ENCODE results near the gene TYW3.

Gene TYW3, protein sequence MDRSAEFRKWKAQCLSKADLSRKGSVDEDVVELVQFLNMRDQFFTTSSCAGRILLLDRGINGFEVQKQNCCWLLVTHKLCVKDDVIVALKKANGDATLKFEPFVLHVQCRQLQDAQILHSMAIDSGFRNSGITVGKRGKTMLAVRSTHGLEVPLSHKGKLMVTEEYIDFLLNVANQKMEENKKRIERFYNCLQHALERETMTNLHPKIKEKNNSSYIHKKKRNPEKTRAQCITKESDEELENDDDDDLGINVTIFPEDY

GRCh38 chr1:74732960-74733603 is at the start of gene TYW3, which contains the start of gene CRYZ:
TYW3 (plus strand) TSS chr1:74733152; CDS start chr1:74733245, 93 bp downstream.
CRYZ (minus strand) TSS chr1:74733050; CDS start chr1:74724821, 8,229 bp downstream.
- Histone ChIP-seq H3K27me3 (ENCODE audit: insufficient read depth, low read length) (no peaks in the 10 kb centered on the region), H3K4me3 (ENCODE audit: low read depth, low read length, poor library complexity, severe bottlenecking) (peak within 1 kb of the TSS; percentile 77), H4K20me1 (ENCODE audit: insufficient read depth, low read length) (no peaks in the 10 kb centered on the region), H3K4me2 (ENCODE audit: low read length) (peak within 1 kb of the TSS; percentile 79), H3K9me2 (ENCODE audit: low read depth, low read length) (no peaks in the 10 kb centered on the region), H3K9me3 (ENCODE audit: low read length) (no peaks in the 10 kb centered on the region), H3K27ac (ENCODE audit: low read depth, low read length, poor library complexity, severe bottlenecking) (peak within 1 kb of the TSS; percentile 80), H3K9ac (ENCODE audit: low read length) (peak within 1 kb of the TSS; percentile 86), H3K4me1 (ENCODE audit: insufficient read depth, low read length, severe bottlenecking) (peaks cover 22% of the 10 kb centered on the region), H2AFZ (ENCODE audit: low read length) (peak within 1 kb of the TSS; percentile 92), H3K79me2 (ENCODE audit: insufficient read depth, low read length) (no peaks in the 10 kb centered on the region), H3F3A (ENCODE audit: insufficient read depth, low read length) (peaks cover 4% of the 10 kb centered on the region; the same call in 1 of the 2 replicates), H3K36me3 (ENCODE audit: insufficient read depth, low read length) (peaks cover 24% of the 10 kb centered on the region)
- no peak for TF ChIP-seq EZH2 (IDR thresholded peaks at IDR 0.05; ENCODE audit: borderline replicate concordance, low read length)
- TF ChIP-seq, protein P1, sequence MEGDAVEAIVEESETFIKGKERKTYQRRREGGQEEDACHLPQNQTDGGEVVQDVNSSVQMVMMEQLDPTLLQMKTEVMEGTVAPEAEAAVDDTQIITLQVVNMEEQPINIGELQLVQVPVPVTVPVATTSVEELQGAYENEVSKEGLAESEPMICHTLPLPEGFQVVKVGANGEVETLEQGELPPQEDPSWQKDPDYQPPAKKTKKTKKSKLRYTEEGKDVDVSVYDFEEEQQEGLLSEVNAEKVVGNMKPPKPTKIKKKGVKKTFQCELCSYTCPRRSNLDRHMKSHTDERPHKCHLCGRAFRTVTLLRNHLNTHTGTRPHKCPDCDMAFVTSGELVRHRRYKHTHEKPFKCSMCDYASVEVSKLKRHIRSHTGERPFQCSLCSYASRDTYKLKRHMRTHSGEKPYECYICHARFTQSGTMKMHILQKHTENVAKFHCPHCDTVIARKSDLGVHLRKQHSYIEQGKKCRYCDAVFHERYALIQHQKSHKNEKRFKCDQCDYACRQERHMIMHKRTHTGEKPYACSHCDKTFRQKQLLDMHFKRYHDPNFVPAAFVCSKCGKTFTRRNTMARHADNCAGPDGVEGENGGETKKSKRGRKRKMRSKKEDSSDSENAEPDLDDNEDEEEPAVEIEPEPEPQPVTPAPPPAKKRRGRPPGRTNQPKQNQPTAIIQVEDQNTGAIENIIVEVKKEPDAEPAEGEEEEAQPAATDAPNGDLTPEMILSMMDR (IDR thresholded peaks at IDR 0.05; ENCODE audit: low read length): no peak

DNA sequence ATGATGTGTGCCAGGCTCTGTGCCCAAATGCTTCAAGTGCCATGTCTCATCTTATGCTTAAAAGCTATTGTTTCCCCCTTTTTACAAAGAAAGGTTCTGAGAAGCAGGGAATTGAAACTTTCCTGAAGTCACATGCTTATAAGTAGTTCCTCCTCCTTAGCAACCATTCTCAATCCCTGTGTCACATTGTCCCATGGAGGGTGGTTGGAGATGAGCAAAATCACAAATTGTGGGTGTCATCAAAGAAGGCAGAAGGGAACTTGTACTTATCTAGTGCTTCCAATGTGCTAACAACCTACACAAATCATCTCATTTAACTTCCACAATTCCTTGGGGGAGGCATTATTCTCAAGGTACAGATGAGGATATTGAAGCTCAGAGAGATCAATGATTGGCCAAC is 49.3 kb upstream of the TYW3 start:
- no peak overlapping the region for H2AFZ ChIP-seq (ENCODE audit: low read length)
- no peak for TF ChIP-seq EZH2 (IDR thresholded peaks at IDR 0.05; ENCODE audit: borderline replicate concordance, low read length)
- TF ChIP-seq, protein P1 (IDR thresholded peaks at IDR 0.05; ENCODE audit: low read length): no peak
- no peak overlapping the region for H3K27ac ChIP-seq (ENCODE audit: low read depth, low read length, poor library complexity, severe bottlenecking)
- no peaks in the 10 kb centered on the region for H3K4me1 ChIP-seq (ENCODE audit: insufficient read depth, low read length, severe bottlenecking)
- H3K9ac ChIP-seq (ENCODE audit: low read length): no peak overlapping the region
- no peaks in the 10 kb centered on the region for H3K9me3 ChIP-seq (ENCODE audit: low read length)
- H3K36me3 ChIP-seq (ENCODE audit: insufficient read depth, low read length): no peaks in the 10 kb centered on the region
- H3F3A ChIP-seq (ENCODE audit: insufficient read depth, low read length): no peaks in the 10 kb centered on the region
- H3K79me2 ChIP-seq (ENCODE audit: insufficient read depth, low read length): no peaks in the 10 kb centered on the region
- H3K4me3 ChIP-seq (ENCODE audit: low read depth, low read length, poor library complexity, severe bottlenecking): no peak overlapping the region
- H3K4me2 ChIP-seq (ENCODE audit: low read length): no peak overlapping the region
- H4K20me1 ChIP-seq (ENCODE audit: insufficient read depth, low read length): no peaks in the 10 kb centered on the region
- H3K9me2 ChIP-seq (ENCODE audit: low read depth, low read length): no peaks in the 10 kb centered on the region
- no peaks in the 10 kb centered on the region for H3K27me3 ChIP-seq (ENCODE audit: insufficient read depth, low read length)

- TF ChIP-seq, protein P1 (IDR thresholded peaks at IDR 0.05; ENCODE audit: low read length): no peak
- no peak for TF ChIP-seq EZH2 (IDR thresholded peaks at IDR 0.05; ENCODE audit: borderline replicate concordance, low read length)
- Histone ChIP-seq H3K27me3 (ENCODE audit: insufficient read depth, low read length) (no peaks in the 10 kb centered on the region), H2AFZ (ENCODE audit: low read length) (no peak overlapping the region), H3K4me1 (ENCODE audit: insufficient read depth, low read length, severe bottlenecking) (no peaks in the 10 kb centered on the region), H3K36me3 (ENCODE audit: insufficient read depth, low read length) (no peaks in the 10 kb centered on the region), H4K20me1 (ENCODE audit: insufficient read depth, low read length) (no peaks in the 10 kb centered on the region), H3K27ac (ENCODE audit: low read depth, low read length, poor library complexity, severe bottlenecking) (no peak overlapping the region), H3K9ac (ENCODE audit: low read length) (no peak overlapping the region), H3K4me3 (ENCODE audit: low read depth, low read length, poor library complexity, severe bottlenecking) (no peak overlapping the region), H3K4me2 (ENCODE audit: low read length) (no peak overlapping the region), H3K9me2 (ENCODE audit: low read depth, low read length) (no peaks in the 10 kb centered on the region), H3K79me2 (ENCODE audit: insufficient read depth, low read length) (no peaks in the 10 kb centered on the region), H3F3A (ENCODE audit: insufficient read depth, low read length) (no peaks in the 10 kb centered on the region), H3K9me3 (ENCODE audit: low read length) (no peaks in the 10 kb centered on the region)
Observed at GRCh38 chr1:74684301-74684700, 48.7 kb upstream of the TYW3 start.

All from OCI-LY1 (cell line).